Measurements from ENCODE around the gene ANKRD27.

- TF ChIP-seq CTCF (IDR thresholded peaks at IDR 0.05; ENCODE audit: low read depth, low read length, poor library complexity, severe bottlenecking) (no peak), EZH2phosphoT487 (IDR thresholded peaks at IDR 0.05; ENCODE audit: borderline replicate concordance, low read length) (no peak)
Observed at GRCh38 chr19:32581705-32582179, 93.2 kb downstream of the ANKRD27 start.
